Left renal cortex interstitium (tissue), 4 donors: ENCODE results near the gene RNU5B-1. TPM values are rescaled to one million over a fixed set of nuclear protein-coding genes. Genes with fewer than 3 reads are reported as not detected.
"Not testable (repeated sequence)": the region's sequence is repeated elsewhere in the genome, so short reads cannot be mapped to it uniquely, and the experiment has no call there.

ENCODE experiments used
- DNase-seq, 4 donors: peaks; one replicate each; pipeline ENCODE4 v3.0.0-alpha.2; 2013; ENCODE audit warnings: low read depth in 4 of 4, low spot score in 2 of 4, missing footprints in 1 of 4
- polyA plus RNA-seq, 4 donors: library from polyadenylated mRNA; unstranded; fragments of 120-200 nt; gene quantifications; one replicate each; pipeline ENCODE4 v1.2.1, GENCODE V29; 2013; ENCODE audit not compliant: insufficient read length in 4 of 4

The RNU5B-1 gene
- polyA plus RNA-seq, 4 donors, result not detected

DNA sequence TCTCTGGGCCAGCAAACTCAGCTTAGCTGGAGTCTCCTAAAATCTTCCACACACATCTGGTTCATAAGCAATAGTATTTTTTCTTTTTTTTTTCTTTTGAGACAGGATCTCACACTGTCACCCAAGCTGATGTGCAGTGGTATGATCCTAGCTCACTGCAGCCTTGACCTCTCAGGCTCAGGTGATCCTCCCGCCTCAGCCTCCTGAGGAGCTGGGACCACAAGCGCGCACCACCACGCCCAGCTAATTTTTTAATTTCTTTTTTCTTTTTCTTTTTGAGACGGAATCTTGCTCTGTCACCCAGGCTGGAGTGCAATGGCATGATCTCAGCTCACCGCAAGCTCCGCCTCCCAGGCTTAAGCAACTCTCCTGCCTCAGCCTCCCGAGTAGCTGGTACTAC is 34.3 kb downstream of the RNU5B-1 start:
- DNase-seq, result no peak

DNA sequence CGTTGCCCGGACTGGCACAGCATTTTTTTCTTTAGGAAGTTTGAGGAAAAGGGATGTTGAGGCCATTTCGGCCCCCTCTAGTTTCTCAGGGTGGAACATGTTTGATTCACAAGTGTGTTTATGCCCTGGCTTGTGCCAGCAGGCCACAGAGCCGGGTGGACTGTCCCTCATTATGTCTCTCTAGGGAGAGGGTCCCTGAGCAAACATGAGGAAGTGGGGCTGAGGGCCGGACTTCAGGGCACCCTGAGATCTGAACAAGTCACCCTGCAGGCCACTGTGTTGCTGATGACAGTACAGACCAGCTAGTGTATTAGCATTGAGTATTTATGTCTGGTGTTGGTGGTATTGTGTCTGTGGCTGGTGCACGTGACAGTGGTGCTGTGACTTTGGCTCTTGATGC is 34.9 kb downstream of the RNU5B-1 start:
- DNase-seq, result no peak

DNA sequence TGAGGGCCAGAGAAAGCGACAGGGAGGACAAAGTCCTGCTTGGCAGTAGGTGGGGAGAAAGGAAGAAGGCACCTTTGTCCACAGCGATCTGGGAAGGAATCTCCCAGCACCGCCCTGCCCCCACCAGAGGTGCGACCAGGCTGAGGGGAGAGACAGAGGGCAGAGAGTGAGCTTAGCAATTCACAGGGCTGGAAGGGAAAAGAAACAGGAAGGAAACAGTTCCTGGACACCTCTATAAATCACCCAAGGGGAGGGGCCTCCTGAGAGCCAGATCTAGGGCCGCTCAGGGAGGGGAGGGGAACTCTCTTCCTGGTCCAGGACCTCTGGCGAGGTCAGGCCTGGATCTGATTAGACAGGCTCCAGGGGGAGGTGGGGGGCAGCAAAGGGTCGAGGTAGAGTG is 35.4 kb downstream of the RNU5B-1 start:
- DNase-seq, result no peak

DNA sequence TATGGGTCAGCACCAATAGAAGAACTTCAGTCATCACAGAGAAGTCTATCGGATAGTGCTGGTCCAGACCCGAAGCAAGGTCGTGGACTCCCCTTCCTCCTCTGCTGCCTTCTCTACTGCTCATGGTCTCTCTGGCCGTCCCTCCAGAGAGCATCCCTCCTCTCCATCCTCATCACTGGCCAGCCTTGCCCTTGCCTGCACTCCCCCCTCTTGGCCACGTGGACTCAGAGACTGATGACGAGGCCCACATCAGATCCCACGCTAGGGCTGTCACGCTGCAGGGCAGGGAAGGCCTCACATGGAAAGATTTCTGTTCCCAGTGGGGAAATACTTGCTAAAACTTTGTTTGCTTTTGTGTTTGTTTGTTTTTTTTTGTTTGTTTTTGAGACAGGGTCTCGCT is 38.0 kb downstream of the RNU5B-1 start:
- no peak for DNase-seq

DNA sequence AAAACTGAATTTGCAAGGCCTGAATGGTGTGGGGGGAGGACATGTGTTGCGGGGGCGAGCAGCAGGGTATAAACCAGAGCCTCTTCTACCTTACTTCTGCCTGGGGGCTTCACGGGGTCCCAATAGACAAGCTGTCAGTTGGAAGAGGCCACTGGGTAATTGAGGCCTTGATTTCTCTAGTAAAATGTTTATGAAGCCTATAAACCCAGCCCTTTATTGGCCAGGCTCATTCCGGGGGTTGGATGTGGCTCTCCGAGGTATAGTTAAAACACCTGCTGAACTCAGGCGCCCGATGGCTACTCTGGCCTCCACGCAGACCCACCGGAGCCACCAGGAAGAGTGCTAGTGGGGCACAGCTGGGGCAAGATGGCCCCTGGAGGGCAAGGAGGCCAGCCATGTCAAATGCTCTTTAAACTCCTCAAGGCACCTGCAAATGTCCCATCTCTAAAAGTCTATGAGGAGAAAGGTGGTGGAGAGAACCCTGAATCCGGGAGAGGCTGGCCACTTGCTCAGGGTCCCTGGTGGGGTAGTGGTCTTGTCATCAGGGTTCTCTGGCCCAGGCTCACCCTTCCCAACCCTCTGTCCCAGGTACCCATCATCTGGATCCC is 39.0 kb downstream of the RNU5B-1 start:
- DNase-seq, result no peak

DNA sequence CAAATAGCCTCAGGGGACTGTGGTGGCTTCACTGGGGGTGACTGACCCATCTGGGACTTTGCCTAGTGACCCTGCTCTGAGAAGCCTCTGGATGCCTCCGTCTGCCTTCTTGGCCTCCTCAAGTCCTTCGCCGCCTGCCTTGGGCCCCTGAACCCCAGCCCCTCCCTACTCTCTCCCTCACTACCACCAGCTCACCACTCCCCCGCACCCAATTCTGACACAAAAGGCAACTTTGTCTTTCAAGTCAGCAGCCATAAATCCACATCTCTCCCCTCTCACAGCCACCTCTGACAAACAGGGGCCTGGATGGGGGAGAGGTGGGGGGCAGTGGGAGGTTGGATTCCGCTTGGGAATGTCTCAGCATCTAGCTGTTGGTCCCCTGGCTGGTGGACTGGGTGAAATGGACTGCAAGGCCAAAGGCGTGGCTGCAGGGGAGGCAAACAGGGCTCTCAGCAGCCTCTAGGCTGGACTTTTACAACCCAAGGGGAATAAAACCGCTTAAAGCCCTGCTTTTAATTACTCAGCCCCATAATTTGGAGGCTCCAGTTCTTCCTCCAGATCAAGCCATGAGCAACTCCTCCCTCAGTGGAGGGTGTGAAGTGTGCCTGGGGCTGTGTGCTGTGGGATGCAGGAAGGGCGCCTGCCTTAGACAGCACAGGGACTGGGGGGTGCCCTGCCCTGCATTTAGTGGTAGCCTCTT is 39.9 kb downstream of the RNU5B-1 start:
- DNase-seq, result no peak

DNA sequence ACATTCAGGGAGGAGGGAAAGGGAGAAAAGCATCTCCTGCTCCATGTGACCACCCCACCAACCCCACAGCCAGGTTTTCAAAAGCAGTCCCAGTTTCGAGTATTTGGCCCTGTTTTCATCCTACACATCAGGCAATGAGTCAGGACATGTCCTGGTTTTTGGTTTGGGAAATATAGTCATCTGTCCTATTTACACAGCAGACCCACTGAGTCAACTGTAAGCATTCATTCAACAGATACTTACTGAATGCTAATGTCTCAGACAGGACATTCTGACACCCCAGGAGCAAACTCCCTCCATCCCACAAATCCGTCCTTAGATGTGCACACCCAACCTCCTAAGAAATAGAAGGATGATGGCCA is 40.4 kb downstream of the RNU5B-1 start:
- DNase-seq, result no peak

DNA sequence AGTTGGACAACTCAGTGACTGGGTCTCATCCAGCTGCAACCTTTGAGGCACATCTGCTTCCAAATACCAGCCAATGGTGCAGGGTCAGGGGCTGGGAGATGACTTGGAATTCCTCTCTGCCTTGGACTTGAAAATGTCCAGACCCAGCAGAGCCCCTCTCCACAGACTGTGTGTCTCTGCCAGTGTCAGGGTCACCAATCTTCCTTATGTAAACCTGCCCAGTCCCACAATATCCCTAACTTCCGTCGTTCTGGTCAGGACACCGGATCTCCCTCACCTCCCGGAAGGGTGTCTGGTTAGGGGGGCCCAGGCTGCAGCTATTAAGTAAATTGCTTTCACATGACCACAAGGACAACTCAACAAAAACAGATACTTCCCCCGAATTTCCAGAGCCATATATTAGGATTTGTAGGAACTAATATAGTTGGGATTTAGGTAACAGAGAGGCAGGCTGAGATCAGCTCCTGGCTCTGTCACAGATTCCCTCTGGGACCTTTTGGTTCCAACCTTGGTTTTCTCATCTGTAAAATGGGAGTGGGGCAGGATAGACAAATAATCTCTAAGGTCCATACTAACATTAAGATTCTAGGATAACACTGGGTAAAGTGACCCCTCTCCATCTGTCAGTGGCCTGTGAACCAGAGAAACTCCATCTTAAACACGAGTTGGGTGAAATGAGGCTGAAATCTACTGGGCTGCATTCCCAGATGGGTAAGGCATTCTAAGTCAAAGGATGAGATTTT is 42.5 kb downstream of the RNU5B-1 start:
- DNase-seq, result no peak

DNA sequence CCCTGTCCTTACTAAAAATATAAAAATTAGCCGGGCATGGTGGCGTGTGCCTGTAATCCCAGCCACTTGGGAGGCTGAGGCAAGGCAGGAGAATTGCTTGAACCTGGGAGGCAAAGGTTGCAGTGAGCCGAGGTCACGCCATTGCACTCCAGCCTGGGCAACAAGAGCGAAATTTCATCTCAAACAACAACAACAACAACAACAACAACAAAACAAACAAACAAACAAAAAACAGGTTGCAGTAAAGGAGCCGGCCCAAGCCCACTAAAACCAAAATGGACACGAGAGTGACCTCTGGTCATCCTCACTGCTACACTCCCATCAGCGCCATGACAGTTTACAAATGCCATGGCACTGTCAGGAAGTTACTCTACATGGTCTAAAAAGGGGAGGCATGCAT is 43.3 kb downstream of the RNU5B-1 start:
- DNase-seq, result not testable (repeated sequence)

DNA sequence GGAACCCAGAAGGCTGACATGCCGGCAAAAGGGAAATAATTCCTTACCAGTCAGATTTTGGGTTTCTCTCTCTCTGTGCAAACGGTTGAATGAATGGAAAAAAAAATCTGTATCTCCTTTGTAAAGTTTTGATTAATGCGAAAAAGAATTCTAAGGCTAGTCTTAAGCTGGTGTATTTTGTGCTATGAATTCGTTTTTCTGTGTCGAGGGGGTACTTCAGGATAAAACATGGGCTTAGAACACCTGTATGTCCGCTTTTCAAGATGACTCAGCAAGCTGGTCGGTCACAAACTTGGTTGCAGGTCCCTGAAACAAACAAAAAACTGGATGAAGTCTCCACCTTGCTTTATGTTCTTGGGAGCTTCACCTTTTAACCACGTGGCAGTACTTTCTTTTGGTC is 44.9 kb downstream of the RNU5B-1 start:
- DNase-seq, result no peak

DNA sequence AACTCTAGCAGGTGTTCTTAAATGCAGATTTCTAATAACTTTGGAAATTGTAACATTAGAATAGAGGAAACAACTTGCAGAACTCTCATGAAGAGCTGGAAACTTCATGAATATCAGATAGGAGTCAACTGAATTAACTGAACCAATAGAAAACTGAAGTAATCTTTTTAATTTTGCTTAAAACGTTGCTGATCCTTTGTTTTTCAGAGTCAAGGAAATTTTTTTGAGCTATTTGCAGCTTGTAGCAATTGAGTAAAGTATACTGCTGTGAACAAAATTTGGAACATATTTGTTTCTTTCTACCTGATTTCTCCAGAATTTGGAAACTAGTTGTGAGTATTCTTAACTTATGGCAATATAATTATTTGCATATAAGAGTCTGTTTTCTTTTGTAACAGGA is 47.5 kb downstream of the RNU5B-1 start:
- not testable (repeated sequence) for DNase-seq

Other genes with a start within 250 kb of the RNU5B-1 start
- gene RASL12, start 236.7 kb upstream of the RNU5B-1 start, polyA plus RNA-seq, result 1 to 10 TPM; 6.1 to 8.1 (median 7.4) TPM
- gene KBTBD13, start 227.9 kb upstream of the RNU5B-1 start, polyA plus RNA-seq, result under 1 TPM in 3 of 4 donors, not detected in 1; 0.04 to 0.05 (median 0.05) TPM
- gene UBAP1L, start 189.5 kb upstream of the RNU5B-1 start, polyA plus RNA-seq, result 1 to 10 TPM; 2.0 to 10.0 (median 6.0) TPM
- gene PDCD7, start 170.9 kb upstream of the RNU5B-1 start, polyA plus RNA-seq, result 10 to 100 TPM; 31.1 to 37.7 (median 34.4) TPM
- gene CLPX, start 119.3 kb upstream of the RNU5B-1 start, polyA plus RNA-seq, result 10 to 100 TPM; 58.5 to 82.8 (median 76.5) TPM
- gene CILP, start 93.2 kb upstream of the RNU5B-1 start, polyA plus RNA-seq, result 1 to 10 TPM; 3.2 to 4.4 (median 3.9) TPM
- gene PARP16, start 17.8 kb upstream of the RNU5B-1 start, polyA plus RNA-seq, result 10 to 100 TPM; 16.4 to 18.3 (median 17.7) TPM
- not detected for gene RNU5A-1, start 8.6 kb upstream of the RNU5B-1 start, polyA plus RNA-seq
- 10 to 100 TPM in 1 of 4 donors, 1 to 10 TPM in 3; 7.9 to 12.8 (median 8.7) TPM for gene IGDCC3, start 73.3 kb downstream of the RNU5B-1 start, polyA plus RNA-seq
- 10 to 100 TPM; 11.8 to 14.5 (median 12.8) TPM for gene IGDCC4, start 118.3 kb downstream of the RNU5B-1 start, polyA plus RNA-seq
- 10 to 100 TPM; 24.6 to 33.0 (median 28.3) TPM for gene DPP8, start 213.0 kb downstream of the RNU5B-1 start, polyA plus RNA-seq
- gene HACD3, start 225.8 kb downstream of the RNU5B-1 start, polyA plus RNA-seq, result 100 to 1,000 TPM; 139 to 184 (median 164) TPM